ENCODE results near the gene KIF22.
"Not testable (repeated sequence)": the region's sequence is repeated elsewhere in the genome, so short reads cannot be mapped to it uniquely, and the experiment has no call there.

The KIF22 gene

GRCh38 chr16:29830774-29831173 is 40.2 kb downstream of the KIF22 start:
- no peak overlapping the region for H3K4me3 ChIP-seq (ENCODE audit: low read depth, low read length)
- no peak for DNase-seq (ENCODE audit: low read depth)
- no peak for TF ChIP-seq CTCF (IDR thresholded peaks at IDR 0.05; ENCODE audit: control insufficient read depth, extremely low read depth, insufficient read depth)

GRCh38 chr16:29831490-29831889 is 40.9 kb downstream of the KIF22 start:
- no peak for TF ChIP-seq CTCF (IDR thresholded peaks at IDR 0.05; ENCODE audit: control insufficient read depth, extremely low read depth, insufficient read depth)
- H3K4me3 ChIP-seq (ENCODE audit: low read depth, low read length): no peak overlapping the region
- DNase-seq (ENCODE audit: low read depth): no peak

- not testable (repeated sequence) for DNase-seq (ENCODE audit: low read depth); H3K4me3 ChIP-seq (ENCODE audit: low read depth, low read length)
Observed at GRCh38 chr16:29833219-29833618, 42.7 kb downstream of the KIF22 start.

GRCh38 chr16:29834079-29834478 is 43.5 kb downstream of the KIF22 start:
- no peak for DNase-seq (ENCODE audit: low read depth)
- no peak for TF ChIP-seq CTCF (IDR thresholded peaks at IDR 0.05; ENCODE audit: control insufficient read depth, extremely low read depth, insufficient read depth)
- H3K4me3 ChIP-seq (ENCODE audit: low read depth, low read length): no peak overlapping the region

DNA sequence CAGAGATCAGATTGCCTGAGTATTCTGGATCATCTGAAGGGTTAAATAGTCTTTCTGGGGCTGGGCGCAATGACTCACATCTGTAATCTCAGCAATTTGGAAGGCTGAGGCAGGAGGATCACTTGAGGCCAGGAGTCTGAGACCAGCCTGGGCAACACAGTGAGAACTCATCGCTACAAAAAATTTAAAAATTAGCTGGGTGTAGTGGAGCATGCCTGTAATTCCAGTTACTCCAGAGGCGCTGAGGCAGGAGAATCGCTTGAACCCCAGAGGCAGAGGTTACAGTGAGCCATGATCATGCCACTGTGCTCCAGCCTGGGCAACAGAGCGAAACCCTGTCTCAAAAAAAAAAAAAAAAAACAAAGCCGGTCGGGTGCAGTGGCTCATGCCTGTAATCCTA is 45.4 kb downstream of the KIF22 start:
- DNase-seq (ENCODE audit: low read depth): no peak
- H3K4me3 ChIP-seq (ENCODE audit: low read depth, low read length): no peak overlapping the region
- no peak for TF ChIP-seq CTCF (IDR thresholded peaks at IDR 0.05; ENCODE audit: control insufficient read depth, extremely low read depth, insufficient read depth)

GRCh38 chr16:29836623-29837022 is 46.1 kb downstream of the KIF22 start:
- no peak overlapping the region for H3K4me3 ChIP-seq (ENCODE audit: low read depth, low read length)
- DNase-seq (ENCODE audit: low read depth): no peak
- TF ChIP-seq CTCF (IDR thresholded peaks at IDR 0.05; ENCODE audit: control insufficient read depth, extremely low read depth, insufficient read depth): no peak

- DNase-seq (ENCODE audit: low read depth): no peak
- TF ChIP-seq CTCF (IDR thresholded peaks at IDR 0.05; ENCODE audit: control insufficient read depth, extremely low read depth, insufficient read depth): no peak
- no peak overlapping the region for H3K4me3 ChIP-seq (ENCODE audit: low read depth, low read length)
Observed at GRCh38 chr16:29837841-29838240, 47.3 kb downstream of the KIF22 start.

- no peak overlapping the region for H3K4me3 ChIP-seq (ENCODE audit: low read depth, low read length)
- no peak for DNase-seq (ENCODE audit: low read depth)
- TF ChIP-seq CTCF (IDR thresholded peaks at IDR 0.05; ENCODE audit: control insufficient read depth, extremely low read depth, insufficient read depth): no peak
Observed at GRCh38 chr16:29839822-29840221, 49.3 kb downstream of the KIF22 start.
